ENCODE data around the gene RPL13A.
A peak's percentile ranks its signal among the peaks of the same experiment; 100 is the strongest.
"Not testable (repeated sequence)": the region's sequence is repeated elsewhere in the genome, so short reads cannot be mapped to it uniquely, and the experiment has no call there.

The RPL13A gene

DNA sequence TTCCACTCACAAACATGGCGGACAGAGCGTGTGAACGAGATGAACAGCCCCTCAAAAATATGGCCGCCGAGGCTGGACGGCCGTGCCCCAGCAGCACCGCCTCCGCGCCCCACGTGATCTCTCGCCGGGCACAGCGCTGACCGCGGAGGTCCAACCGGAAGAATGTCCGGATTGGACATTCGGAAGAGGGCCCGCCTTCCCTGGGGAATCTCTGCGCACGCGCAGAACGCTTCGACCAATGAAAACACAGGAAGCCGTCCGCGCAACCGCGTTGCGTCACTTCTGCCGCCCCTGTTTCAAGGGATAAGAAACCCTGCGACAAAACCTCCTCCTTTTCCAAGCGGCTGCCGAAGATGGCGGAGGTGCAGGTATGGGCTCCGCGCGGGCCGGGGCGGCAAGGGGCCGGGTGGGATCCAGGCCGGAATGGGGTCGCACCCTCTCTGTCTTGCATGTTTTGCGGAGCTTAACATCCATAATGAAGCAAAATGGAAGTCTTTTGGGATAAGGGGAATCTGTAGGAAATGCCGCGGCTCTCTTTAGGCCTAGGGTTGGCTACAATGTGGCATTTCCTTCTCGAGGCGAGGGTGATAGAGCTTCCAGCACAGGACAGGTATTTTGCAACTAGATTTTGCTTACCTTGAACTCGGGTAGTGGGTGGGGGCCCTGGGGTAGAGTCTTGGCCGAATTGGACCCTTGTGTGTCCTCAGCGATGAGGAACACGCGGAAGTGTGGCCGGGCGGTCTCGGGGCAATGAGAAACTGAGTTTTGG, at the start of gene RPL13A:
RPL13A (plus strand) TSS at position 332 of the 769 bp plus-strand sequence; CDS start at position 354, 22 bp downstream.
- peak; percentile 100 for DNase-seq (ENCODE audit: low spot score)

DNA sequence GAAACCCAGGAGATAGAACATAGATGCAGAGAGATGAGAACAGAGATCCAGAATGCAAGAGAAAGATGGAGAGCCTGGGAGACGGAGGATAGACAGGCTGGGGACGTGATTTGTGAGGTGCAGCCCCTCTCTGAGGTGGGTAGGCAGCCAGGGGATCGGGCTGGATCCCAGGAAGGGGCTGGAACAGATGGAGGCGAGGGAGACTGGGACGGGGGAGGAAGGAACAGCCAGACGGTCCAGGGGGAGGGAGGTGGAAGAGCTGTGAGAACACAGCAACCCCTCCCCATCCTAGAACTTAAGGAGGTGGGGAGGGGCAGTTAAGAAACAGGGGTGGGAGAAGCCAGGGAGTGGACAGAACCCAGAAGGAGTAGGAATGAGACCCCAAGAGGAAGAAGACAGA, 49.1 kb upstream of the RPL13A start:
- DNase-seq (ENCODE audit: low spot score), result no peak

DNA sequence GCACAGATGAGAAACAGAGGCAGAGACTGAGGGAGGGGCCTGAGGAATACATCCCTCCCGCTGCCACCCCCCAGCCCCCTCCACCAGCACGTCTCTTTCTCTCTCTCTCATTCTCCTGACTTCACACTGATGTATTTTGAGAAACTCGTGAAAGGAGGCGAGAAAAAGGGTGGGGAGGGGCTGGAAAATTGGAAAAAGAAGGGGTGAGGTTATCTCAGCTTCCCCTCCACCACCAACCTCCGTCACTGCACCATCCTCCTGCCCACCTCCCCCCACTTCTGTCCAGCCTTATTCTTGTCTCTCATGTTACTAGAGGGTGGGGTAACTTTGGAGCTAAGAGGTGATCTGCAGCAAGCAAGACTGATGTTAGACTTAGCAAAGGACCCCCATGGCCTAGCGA, 47.6 kb upstream of the RPL13A start:
- no peak for DNase-seq (ENCODE audit: low spot score)

DNA sequence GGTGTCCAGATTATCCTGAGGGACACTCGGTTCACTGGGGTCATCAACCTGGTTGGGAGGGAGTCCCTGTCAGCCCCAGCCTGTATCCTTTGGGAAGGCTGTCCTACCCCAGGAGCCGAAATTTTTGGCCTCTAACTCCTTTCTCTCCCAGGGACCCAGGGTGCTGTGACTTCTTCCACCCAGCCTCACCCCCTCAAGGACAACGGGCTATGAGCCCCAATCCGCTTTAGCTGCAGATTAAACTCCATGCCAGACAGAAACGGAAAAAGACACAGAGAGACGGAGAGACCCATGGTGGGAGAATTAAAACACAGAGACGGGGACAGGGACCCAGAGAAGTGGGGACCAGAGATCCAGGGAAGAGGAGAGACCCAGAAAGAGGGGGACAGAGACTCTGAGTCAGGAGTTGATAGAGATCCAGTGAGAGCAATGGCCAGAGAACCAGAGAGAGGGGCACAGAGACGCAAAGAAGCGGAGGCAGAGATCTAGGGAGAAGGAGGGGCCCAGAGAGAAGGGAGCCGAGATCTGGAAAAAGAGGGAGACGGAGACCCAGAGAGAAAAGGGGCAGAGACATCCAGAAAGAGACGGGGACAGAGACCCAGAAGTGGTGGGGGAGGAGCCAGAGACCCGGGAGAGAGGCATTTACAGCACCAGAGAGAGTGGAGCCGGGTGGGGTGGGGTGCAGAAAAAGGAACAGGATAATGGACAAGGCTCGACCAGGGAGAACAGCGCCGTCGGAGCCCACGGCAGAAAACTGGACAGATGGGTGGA, 46.8 kb upstream of the RPL13A start:
- DNase-seq (ENCODE audit: low spot score), result no peak

DNA sequence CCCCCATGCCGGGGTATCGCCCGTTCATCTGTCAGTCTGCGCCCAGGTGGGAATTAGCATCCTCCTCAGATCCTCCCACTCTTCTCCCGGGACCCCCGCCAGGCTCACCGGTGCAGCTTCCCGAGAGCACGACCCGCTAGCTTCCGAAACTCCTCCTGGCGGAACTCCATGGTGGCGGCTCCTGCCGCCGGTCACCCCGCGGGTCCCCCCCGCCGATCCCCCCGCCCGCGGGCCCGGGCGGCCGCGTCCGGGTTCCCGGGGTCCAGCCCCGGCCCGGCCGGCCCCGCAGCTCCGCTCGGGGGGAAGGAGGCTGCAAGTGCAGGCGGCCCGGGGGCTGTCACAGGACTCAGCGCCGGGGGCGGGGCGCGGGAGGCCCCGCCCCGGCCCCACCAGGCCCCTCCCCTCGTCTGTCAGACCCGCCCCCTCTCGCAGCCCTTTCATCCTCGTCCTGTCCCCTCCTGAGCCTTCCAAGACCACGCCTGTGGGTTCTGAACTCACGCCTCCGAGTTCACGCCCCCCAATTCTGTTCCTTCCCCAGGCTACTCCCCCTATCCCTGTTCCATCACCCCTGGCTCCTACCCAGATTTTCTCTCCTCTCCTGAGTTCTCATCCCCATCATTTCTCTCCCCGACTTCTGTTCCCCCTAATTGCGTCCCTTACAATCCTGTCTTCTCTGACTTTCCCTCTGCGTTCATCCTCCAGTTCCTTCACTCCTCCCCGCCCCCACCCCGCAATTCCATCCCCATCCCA, 46.0 kb upstream of the RPL13A start, which contains the start of gene SLC17A7:
SLC17A7 (minus strand) TSS at position 318 of the 750 bp plus-strand sequence; CDS start at position 170, 148 bp downstream.
- DNase-seq (ENCODE audit: low spot score), result no peak

DNA sequence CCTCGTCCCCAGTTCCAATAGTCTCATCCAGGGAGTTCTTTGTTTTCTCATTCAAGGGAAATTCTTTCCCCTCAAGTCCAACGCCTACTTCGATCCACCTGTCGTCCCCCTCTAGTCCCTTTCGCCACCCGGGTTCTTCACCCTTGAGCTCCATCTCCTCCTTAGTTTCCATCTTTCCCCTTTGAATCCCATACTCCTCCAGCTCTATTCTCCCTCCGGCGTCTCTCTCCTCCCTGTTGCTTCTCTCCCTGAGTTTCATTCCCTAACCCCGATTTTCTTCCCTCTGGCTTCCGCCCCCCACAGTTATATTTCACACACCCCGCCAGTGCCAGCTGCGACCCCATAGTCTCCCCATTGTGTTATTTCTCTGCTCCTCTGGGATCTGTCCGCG, 45.5 kb upstream of the RPL13A start:
- no peak for DNase-seq (ENCODE audit: low spot score)

DNA sequence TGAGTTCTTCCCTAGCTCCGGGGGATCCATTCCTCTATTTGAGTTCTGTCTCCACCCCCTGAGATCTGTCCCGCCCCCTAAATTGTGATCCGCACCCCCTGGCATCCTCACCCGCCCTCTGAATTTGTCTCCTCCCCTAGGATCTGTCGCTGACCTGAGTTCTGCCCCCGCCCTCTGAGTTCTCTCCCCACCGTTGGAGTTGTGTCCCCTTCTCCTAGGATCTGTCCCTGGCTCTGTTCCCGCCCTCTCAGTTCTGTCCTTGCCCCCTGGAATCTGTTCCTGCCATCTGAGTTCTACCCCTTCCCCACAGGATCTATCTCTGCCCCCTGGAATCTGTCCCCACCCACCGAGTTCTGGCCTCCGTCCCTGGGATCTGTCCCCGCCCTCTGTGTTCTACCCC, 45.1 kb upstream of the RPL13A start:
- no peak for DNase-seq (ENCODE audit: low spot score)

DNA sequence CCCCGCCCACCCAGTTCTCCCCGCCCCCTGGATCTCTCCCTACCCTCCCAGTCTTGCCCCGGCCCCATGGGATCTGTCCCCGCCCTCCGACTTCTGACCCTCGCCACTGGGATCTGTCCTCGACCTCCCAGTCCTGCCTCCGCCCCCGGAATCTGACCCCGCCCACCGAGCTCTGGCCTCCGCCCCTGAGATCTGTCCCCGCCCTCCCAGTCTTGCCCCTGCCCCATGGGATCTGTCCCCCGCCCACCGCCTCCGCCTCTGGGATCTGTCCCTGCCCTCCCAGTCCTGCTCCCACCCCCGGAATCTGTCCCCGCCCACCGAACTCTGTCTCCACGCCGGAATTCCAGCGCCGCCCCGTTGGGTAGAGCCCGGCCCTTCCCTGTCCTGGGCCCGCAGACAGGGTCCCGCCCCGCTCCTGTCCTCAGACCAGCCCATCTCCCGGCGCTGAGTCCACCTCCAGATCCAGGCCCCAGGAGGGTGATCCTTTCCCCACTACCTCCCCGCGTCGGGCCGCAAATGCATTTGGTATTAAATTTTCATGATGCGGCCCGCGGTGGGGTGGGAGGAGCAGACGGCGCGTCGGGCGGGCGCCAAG, 44.5 kb upstream of the RPL13A start:
- DNase-seq (ENCODE audit: low spot score), result peak; percentile 61

DNA sequence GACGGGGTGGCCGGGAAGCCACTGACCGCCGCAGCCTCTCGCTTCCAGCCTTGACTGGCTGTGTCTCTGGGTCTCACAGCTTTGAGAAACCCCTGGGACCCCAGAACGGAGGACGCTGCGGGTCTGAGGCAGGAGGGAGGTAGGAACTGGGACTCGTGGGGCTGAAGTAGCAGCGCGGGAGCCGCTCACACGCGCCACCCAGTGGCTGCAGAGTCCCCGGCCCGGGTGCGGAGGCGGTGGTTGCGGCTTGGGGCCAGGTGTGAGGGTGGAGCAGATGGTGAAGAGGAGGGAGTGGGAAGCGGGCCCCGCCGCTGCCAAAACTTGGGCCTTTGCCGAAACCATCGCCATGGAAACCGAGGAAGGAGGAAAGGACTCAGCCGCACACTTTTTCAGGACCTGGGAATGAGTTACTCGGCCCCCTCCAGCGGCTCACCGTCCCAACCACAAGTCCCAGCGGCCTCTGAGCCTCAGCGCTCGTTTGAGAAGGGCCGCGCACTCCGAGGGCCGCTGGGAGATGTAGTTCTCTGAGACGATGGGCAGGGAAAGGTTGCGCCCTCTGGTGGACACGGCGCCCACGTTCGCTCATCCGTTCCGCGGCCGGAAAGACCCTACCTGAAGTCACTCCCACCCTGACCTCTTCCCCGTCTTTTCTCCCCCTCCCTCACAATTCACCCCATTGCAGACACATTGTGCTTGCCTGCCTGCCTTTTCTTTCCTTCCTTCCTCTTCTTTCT, 43.9 kb upstream of the RPL13A start:
- peak; percentile 87 for DNase-seq (ENCODE audit: low spot score)

DNA sequence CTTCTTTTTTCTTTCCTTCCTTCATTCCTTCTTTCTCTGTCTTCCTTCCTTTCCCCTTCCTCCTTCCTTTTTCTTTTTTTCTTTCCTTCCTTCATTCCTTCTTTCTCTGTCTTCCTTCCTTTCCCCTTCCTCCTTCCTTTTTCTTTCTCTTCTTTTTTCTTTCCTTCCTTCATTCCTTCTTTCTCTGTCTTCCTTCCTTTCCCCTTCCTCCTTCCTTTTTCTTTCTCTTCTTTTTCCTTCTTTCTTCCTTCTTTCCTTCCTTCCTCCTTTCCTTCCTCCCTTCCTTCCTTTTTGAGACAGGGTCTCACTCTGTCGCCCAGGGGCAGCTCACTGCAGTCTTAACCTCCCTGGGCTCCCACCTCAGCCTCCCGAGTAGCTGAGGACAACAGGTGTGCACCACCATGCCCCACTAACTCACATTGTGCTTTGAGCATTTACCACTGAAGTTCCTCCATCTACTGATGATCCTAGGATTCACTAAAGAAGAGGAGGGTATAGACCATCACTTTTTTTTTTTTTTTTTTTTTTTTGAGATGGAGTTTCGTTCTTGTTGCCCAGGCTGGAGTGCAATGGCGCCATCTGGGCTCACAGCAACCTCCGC, 43.2 kb upstream of the RPL13A start:
- DNase-seq (ENCODE audit: low spot score), result not testable (repeated sequence)

DNA sequence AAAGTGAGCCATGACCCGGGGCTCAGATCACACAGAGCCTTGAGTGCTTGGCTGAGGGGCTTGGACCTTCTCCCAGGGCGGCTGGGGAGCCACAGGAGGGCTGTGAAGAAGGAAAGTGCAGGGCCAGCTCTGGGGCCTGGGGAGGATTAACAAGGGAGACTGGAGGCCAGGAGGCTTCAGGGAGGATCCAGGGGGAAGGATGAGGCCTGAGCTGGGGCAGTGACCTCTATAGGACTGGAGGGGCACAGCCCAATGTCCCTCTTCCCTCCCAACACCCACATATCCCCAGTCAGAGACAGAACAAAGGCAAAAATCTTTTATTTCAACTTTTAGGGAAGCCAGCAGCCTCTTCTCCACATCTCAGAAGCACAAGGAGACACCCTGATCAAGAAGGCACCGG, 41.4 kb upstream of the RPL13A start:
- no peak for DNase-seq (ENCODE audit: low spot score)

DNA sequence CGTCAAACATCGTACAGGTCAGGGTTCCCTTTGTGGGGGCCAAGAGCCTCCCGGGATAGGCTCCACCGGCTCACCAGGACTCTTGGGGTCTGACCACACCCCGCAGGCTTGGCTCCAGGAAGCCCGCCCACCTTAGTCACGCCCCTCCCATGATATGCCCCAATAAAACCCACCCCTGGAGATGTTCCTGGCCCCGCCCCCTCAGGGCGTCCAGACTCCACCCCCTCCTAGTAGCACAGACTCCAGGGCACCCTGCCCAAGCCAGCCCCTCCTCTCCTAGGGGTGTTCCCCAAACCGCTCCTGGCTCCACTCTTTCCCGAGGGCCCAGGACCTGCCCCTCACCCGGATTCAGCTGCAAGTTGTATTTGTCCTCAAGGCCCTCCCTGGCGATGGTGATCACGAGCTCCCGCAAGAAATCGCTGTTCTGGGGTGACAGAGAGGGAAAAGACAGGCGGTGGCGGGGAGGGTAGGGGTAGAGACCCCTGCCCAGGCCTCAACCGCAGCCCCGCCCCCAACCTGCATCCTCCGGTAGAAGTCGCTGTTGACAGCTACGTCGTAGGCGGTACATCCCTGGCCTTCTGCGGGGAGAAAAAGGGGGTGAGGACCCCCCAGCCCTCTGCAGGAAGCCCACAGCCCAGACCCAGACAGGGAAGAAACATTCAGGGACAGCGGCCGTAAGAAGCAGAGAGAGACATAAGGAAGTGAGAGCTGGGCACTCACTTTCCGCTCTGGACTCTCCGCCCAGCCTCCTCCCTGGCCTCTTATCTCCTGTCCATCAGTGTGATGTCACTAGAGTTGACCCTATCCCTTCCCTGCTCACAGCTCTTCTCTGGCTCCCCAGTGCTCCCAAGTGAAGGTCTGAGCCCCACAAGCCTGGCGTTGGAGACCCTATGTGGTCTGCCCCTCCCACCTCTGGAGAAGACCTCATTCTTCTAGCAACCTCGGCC, 39.6 kb upstream of the RPL13A start:
- DNase-seq (ENCODE audit: low spot score), result no peak

DNA sequence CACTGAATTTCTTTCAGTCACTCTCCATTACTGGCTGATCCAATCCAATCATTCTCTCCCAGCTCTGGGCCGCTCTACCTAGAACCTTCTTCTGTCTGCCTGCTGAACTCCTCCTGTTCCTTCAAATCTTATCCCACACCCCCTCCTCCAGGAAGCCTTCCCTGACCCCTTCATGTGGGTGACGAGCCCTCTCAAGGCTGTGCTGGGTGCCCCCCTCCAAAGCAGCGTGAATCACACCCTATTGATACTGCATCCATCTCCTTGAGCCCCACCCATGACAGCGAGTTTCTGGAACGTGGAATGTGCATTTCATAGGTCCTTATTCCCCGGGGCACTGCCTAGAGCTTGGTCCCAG, 39.0 kb upstream of the RPL13A start:
- DNase-seq (ENCODE audit: low spot score), result no peak

DNA sequence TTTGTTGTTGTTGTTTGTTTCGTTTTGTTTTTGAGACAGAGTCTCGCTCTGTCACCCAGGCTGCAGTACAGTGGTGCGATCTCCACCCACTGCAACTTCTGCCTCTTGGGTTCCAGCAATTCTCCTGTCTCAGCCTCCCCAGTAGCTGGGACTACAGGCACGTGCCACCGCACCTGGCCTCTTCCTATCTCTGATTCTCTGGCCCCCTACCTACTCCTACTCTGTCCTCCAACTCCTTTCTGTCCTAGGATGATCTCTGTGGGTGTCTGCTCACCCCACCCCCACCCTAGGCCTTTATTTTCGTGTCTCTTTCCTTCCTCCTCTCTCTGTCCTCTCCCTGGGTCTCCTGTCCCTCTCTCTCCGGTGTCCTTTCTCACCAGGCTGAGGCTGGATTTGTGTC, 37.0 kb upstream of the RPL13A start:
- no peak for DNase-seq (ENCODE audit: low spot score)

DNA sequence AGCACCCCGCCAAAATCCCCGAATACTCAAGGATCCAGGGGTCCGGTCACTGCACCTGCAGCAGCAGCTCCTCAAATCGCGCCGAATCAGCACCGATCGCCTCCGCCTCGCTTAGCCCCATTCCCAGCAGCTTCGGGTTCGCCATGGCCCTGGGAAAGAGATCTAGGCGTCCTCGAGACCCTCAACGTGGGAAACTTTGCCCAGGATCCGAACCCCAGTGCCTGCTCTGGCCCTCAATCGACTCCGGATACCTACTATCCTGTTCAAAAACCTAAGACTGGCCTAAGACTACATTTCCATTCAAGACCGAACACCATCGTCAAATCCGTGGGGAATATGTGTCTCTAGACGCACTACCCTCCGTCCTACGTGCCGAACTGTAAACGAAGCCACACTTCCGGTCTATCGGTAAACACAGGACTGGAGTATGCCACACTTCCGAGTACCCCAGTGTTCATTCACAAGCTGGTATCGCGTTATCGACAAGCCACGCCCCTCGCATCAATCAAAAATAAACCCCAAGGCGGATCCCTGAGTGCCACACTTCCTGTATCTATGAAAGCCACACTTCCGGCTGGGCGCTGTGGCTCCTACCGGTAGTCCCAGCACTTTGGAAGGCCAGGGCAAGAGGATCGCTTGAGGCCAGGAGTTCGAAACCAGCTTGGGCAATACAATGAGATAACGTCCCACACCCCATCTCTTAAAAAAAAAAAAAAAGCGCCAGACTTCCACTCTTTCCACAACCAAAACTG, 35.8 kb upstream of the RPL13A start, which contains the start of gene PIH1D1:
PIH1D1 (minus strand) TSS at position 385 of the 752 bp plus-strand sequence; CDS start at position 145, 240 bp downstream.
- DNase-seq (ENCODE audit: low spot score), result peak; percentile 97

DNA sequence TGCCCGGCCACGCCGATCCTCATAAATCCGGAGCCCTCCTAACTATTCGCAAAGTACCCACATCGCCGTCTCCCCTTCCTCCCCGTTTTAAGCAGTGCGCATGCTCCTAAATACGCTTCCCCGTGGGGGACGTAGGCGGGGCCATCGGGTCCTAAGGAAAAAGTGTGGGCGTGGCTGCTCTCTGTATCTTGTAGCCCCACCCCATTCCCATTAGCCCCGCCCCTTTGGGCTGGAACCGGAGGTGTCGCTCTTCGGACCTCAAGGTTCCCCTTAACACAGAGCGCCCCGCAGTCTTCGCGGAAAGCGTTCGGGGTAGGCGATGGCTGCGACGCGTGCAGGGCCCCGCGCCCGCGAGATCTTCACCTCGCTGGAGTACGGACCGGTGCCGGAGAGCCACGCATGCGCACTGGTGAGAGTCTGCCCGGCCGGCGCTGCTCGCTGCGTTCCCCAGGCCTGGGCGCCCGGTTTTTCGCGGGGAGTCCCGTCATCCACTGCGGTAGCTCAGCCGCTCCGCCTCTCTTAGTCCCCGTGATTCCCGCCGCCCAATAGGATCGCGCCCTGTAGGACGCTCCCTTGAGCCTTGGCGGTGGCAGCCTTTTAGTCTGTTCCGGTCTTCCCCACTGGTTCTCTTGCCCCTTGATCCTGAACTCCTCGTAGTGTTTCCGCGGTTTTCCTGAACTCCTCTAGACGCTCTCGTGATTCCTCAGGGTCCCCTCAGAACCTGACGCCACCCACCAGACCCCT, 34.2 kb upstream of the RPL13A start, which contains the start of gene ALDH16A1:
ALDH16A1 (plus strand) TSS at position 213 of the 744 bp plus-strand sequence; CDS start at position 320, 107 bp downstream.
- DNase-seq (ENCODE audit: low spot score), result peak; percentile 96

DNA sequence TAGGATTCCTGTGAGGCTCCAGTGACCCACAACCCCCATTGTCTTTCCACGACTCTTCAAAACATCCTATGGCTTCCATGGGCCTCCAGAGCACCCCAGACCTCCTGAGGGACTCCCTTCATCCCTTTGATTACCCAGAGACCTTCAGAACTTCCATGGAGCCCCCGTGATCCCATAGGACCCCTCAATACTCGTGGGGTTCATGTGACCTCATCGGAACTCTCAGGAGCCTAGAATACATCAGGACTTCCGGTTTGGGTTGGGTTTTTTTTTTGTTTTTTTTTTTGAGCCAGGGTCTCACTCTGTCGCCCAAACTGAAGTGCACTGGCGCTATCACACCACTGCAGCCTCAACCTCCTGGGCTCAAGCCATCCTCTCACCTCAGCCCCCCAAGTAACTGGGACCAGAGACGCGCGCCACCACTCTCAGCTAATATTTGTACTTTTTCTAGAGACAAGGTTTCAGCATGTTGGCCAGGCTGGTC, 33.6 kb upstream of the RPL13A start:
- DNase-seq (ENCODE audit: low spot score), result no peak

DNA sequence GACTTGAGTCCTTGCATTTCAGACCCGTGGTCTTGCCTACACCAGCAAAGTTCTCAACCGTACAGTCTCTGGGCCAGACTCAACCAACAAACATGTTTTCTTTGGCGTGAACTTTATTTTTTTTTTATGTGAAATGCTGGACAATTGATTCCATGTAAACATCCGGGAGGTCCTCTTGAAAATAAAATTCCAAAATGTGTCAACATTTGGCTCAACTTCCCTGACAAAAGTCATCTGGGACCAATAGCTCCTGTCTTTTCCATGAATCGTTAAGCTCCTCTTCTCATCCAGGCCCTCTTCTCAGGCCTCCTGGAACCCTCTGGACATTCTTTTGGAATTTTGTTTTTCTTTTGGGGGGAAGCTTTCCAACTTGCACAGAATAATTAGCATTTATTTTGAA, 31.6 kb upstream of the RPL13A start:
- DNase-seq (ENCODE audit: low spot score), result no peak

All from kidney capillary endothelial cell (primary cell).